HG03135 (cell line): ENCODE data around the gene ABO.
"Not testable (repeated sequence)": the region's sequence is repeated elsewhere in the genome, so short reads cannot be mapped to it uniquely, and the experiment has no call there.

Experiments used
- ATAC-seq: cut with Tn5 transposase; IDR thresholded peaks from one replicate; pipeline ENCODE4 v1.9.1; 2021; ENCODE audit warnings: mild to moderate bottlenecking, moderate library complexity; ENCODE audit not compliant: unreplicated experiment

Gene ABO

GRCh38 chr9:133290751-133291302 is 15.8 kb upstream of the ABO start:
- no peak for ATAC-seq

- ATAC-seq = no peak
Measured at GRCh38 chr9:133286523-133286922, 11.5 kb upstream of the ABO start.

GRCh38 chr9:133285252-133285775 is 10.3 kb upstream of the ABO start:
- no peak for ATAC-seq

- no peak for ATAC-seq
Measured at GRCh38 chr9:133284362-133284761, 9.4 kb upstream of the ABO start.

- ATAC-seq = not testable (repeated sequence)
Measured at GRCh38 chr9:133283255-133284032, 8.4 kb upstream of the ABO start.

- ATAC-seq = no peak
Measured at GRCh38 chr9:133282464-133283238, 7.7 kb upstream of the ABO start.

- ATAC-seq = no peak
Measured at GRCh38 chr9:133280392-133280791, 5.4 kb upstream of the ABO start.

GRCh38 chr9:133278161-133279114 is 3.4 kb upstream of the ABO start:
- no peak for ATAC-seq

GRCh38 chr9:133277467-133277866 is 2.5 kb upstream of the ABO start:
- no peak for ATAC-seq

- no peak for ATAC-seq
Measured at GRCh38 chr9:133276923-133277322, 1.9 kb upstream of the ABO start.

- no peak for ATAC-seq
Measured at GRCh38 chr9:133276001-133276884, 1.2 kb upstream of the ABO start.

GRCh38 chr9:133274236-133275104 is 531 bp downstream of the ABO start:
- no peak for ATAC-seq

- ATAC-seq = no peak
Measured at GRCh38 chr9:133273819-133274218, 1.2 kb downstream of the ABO start.

- ATAC-seq = no peak
Measured at GRCh38 chr9:133273098-133273497, 1.9 kb downstream of the ABO start.

GRCh38 chr9:133269537-133270362 is 5.3 kb downstream of the ABO start:
- ATAC-seq = no peak

- ATAC-seq = not testable (repeated sequence)
Measured at GRCh38 chr9:133269136-133269535, 5.9 kb downstream of the ABO start.

GRCh38 chr9:133268335-133269056 is 6.5 kb downstream of the ABO start:
- ATAC-seq = no peak
